Stomach (tissue), 4 donors: ENCODE results near the gene SELENOM.

Experiments
- CTCF ChIP-seq, 7 experiments: fragments of 450-650 bp in 4 of 7; fragments of 200-600 bp in 3 of 7; sonication (generic) in 3 of 7; IDR thresholded peaks; one replicate each; pipeline ENCODE4 v1.5.1; 2016 to 2019; ENCODE audit warnings: antibody characterized with exemption in 7 of 7, control low read depth in 2 of 7, mild to moderate bottlenecking in 1 of 7
- POLR2A ChIP-seq, 4 donors: fragments of 450-650 bp; IDR thresholded peaks; one replicate each; pipeline ENCODE4 v1.6.1; 2016; ENCODE audit warnings: antibody characterized with exemption in 4 of 4, control low read depth in 2 of 4, mild to moderate bottlenecking in 1 of 4, moderate library complexity in 1 of 4

- TF ChIP-seq CTCF (IDR thresholded peaks at IDR 0.05) (peak in 5 of 7 experiments; percentile 85 to 99 (median 95)), POLR2A (IDR thresholded peaks at IDR 0.05) (no peak)
Measured at GRCh38 chr22:31107178-31107893, at the start of gene SELENOM.
